Karpas-422 (cell line): Measurements from ENCODE around the gene HPN. TPM values are rescaled to one million over a fixed set of nuclear protein-coding genes. Genes with fewer than 3 reads are reported as not detected.
"Not testable (repeated sequence)": the region's sequence is repeated elsewhere in the genome, so short reads cannot be mapped to it uniquely, and the experiment has no call there.

Experiments used
- DNase-seq: peaks from one replicate; pipeline ENCODE4 v3.0.0-alpha.2; 2015
- H2AFZ ChIP-seq: fragments of 200-600 bp; sonication (generic); 2 replicates; pipeline ENCODE4 v1.6.1; 2014; ENCODE audit warnings: antibody characterized with exemption, low read length, mixed read lengths
- H3K27ac ChIP-seq: fragments of 200-600 bp; sonication (generic); 2 replicates; pipeline ENCODE4 v1.5.1; 2014; ENCODE audit warnings: mild to moderate bottlenecking, low read length, moderate library complexity
- H3K27me3 ChIP-seq: fragments of 200-600 bp; sonication (generic); 2 replicates; pipeline ENCODE4 v1.6.1; 2014; ENCODE audit warnings: low read length, mixed read lengths
- H3K36me3 ChIP-seq: fragments of 200-600 bp; sonication (generic); 2 replicates; pipeline ENCODE4 v1.6.1; 2014; ENCODE audit warnings: low read length, mixed read lengths; ENCODE audit not compliant: insufficient read depth
- H3K4me1 ChIP-seq: fragments of 200-600 bp; sonication (generic); 2 replicates; pipeline ENCODE4 v1.6.1; 2014; ENCODE audit warnings: mild to moderate bottlenecking, low read length, mixed read lengths
- H3K4me2 ChIP-seq: fragments of 200-600 bp; sonication (generic); 2 replicates; pipeline ENCODE4 v1.6.1; 2014; ENCODE audit warnings: low read length, low read depth, mild to moderate bottlenecking; ENCODE audit not compliant: poor library complexity, severe bottlenecking
- H3K4me3 ChIP-seq: fragments of 200-600 bp; sonication (generic); 2 replicates; pipeline ENCODE4 v1.5.1; 2014; ENCODE audit warnings: mild to moderate bottlenecking, antibody characterized with exemption, low read length, mixed read lengths
- H3K79me2 ChIP-seq: fragments of 200-600 bp; sonication (generic); 2 replicates; pipeline ENCODE4 v1.6.1; 2014; ENCODE audit warnings: mild to moderate bottlenecking, low read length, mixed read lengths
- H3K9ac ChIP-seq: fragments of 200-600 bp; sonication (generic); 2 replicates; pipeline ENCODE4 v1.6.0; 2014; ENCODE audit warnings: low read length
- H3K9me2 ChIP-seq: fragments of 200-600 bp; sonication (generic), shearing (Covaris generic); replicated peaks from 2 replicates; pipeline ENCODE4 v1.6.0; 2014; ENCODE audit warnings: mild to moderate bottlenecking, low read length, moderate library complexity; ENCODE audit not compliant: insufficient read depth
- H3K9me3 ChIP-seq: fragments of 300-700, 200-600 bp; sonication (generic); 2 replicates; pipeline ENCODE4 v1.6.1; 2014; ENCODE audit warnings: low read length, mixed read lengths
- H4K20me1 ChIP-seq: fragments of 200-600 bp; sonication (generic); 2 replicates; pipeline ENCODE4 v1.6.1; 2014; ENCODE audit warnings: mild to moderate bottlenecking, antibody characterized with exemption, low read length, low read depth; ENCODE audit not compliant: insufficient read depth
- total RNA-seq: library from RNA; depleted of rRNA; stranded (reverse); fragments of >200 nt; shearing (Covaris generic); gene quantifications from 2 replicates; pipeline ENCODE4 v1.2.3, GENCODE V29; 2014; ENCODE audit warnings: low replicate concordance

HPN gene
- total RNA-seq, 1 experiment from 2014 or later = 0.11 TPM

DNA sequence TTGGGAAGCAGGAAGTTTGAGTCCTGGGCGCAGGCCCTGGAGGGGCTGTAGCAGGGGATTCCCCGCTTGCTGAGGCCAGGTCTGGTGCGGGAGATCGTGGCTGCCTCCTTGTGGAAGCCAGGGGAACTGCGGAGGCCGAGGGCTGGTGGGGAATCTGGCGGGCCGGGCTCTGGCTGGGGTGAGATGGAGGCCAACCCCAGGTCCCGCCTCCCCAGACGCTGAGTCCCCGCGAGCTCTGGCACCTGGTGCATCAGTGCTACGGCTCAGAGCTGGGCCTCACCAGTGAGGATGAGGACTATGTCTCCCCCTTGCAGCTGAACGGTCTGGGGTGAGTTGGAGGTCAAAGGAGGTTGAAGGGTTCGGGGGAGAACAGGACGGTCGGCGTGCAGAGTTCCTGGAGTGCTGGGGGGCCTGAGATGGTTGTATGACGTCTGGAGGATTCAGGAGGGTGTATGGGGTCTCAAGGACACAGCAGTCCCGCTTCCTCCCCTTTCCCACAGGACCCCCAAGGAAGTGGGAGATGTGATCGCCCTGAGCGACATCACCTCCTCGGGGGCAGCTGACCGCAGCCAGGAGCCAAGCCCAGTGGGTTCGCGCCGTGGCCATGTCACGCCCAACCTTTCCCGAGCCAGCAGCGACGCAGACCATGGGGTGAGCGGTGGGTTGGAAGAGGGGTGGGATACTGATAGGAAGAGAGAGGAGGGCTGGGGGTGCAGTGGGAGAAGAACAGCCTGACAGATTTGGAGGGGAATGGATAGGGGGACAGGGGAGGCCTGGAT, 28.3 kb upstream of the HPN start:
- Histone ChIP-seq H3K27me3 (no peaks in the 10 kb centered on the region), H3K4me2 (no peak overlapping the region), H3K9ac (no peak overlapping the region), H3K36me3 (peaks cover 18% of the 10 kb centered on the region), H4K20me1 (peaks cover 5% of the 10 kb centered on the region; the same call in 1 of the 2 replicates), H3K4me3 (no peak overlapping the region), H3K9me3 (no peaks in the 10 kb centered on the region), H3K9me2 (no peaks in the 10 kb centered on the region), H3K79me2 (no peaks in the 10 kb centered on the region), H3K27ac (no peak overlapping the region), H3K4me1 (no peaks in the 10 kb centered on the region), H2AFZ (no peak overlapping the region)
- DNase-seq = peak; percentile 82

DNA sequence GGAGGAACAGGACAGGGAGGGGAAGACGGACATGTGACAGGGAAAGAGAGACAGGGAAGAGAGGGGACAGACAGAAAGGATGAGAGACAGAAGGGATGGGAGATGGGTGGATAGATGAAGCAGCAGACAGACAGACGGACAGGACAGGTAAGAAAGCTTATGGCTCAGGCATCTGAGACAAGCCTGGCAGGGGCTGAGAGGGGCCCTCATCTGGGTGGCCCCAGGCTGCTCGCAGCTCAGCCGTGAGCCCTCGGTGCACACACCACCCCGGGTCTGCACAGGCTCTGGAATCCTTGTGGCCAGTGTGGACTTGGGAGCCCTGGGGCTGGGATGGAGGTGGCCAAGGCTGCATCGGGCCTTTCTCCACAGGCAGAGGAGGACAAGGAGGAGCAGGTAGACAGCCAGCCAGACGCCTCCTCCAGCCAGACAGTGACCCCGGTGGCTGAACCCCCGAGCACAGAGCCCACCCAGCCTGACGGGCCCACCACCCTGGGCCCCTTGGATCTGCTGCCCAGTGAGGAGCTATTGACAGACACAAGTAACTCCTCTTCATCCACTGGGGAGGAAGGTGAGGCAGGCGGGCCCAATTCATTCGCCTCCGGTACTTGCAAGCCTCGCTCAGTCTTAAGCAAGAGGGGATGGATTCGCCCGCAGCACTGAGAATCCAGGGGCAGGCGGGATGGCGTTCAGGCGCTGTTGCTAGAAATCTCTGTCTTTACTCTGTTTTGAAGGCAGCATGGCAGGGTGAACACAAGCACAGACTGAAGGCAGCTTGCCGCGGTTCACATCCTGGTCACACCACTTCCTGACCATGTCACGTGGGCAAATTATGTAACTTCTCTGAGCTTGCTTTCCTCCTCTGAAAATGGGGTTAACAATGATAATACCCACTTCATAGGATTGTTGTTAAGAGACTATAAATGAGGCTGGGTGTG, 27.4 kb upstream of the HPN start:
- H3K9me3 ChIP-seq = no peaks in the 10 kb centered on the region
- no peak overlapping the region for H3K9ac ChIP-seq
- DNase-seq = no peak
- H3K79me2 ChIP-seq = no peaks in the 10 kb centered on the region
- H2AFZ ChIP-seq = no peak overlapping the region
- no peak overlapping the region for H3K27ac ChIP-seq
- no peaks in the 10 kb centered on the region for H3K4me1 ChIP-seq
- H3K4me3 ChIP-seq = no peak overlapping the region
- H3K36me3 ChIP-seq = peaks cover 18% of the 10 kb centered on the region
- peaks cover 5% of the 10 kb centered on the region; the same call in 1 of the 2 replicates for H4K20me1 ChIP-seq
- H3K9me2 ChIP-seq = no peaks in the 10 kb centered on the region
- no peak overlapping the region for H3K4me2 ChIP-seq
- H3K27me3 ChIP-seq = no peaks in the 10 kb centered on the region

- not testable (repeated sequence) for H3K9me2 ChIP-seq, H3K27me3 ChIP-seq, H3K9ac ChIP-seq, H2AFZ ChIP-seq, H4K20me1 ChIP-seq, H3K27ac ChIP-seq, DNase-seq, H3K4me3 ChIP-seq, H3K9me3 ChIP-seq, H3K4me1 ChIP-seq, H3K79me2 ChIP-seq, H3K4me2 ChIP-seq
- H3K36me3 ChIP-seq = peaks cover 23% of the 10 kb centered on the region
These were observed 26.7 kb upstream of the HPN start for GRCh38 chr19:35014774-35015173.

- H4K20me1 ChIP-seq = 0 out of 2 replicates have a peak, but pooled peaks cover 2% of the 10 kb centered on the region
- H3K4me1 ChIP-seq = no peaks in the 10 kb centered on the region
- no peak for DNase-seq
- no peak overlapping the region for H3K9ac ChIP-seq
- H3K27me3 ChIP-seq = no peaks in the 10 kb centered on the region
- no peak overlapping the region for H3K27ac ChIP-seq
- peaks cover 23% of the 10 kb centered on the region for H3K36me3 ChIP-seq
- H3K4me3 ChIP-seq = no peak overlapping the region
- H3K4me2 ChIP-seq = no peak overlapping the region
- no peaks in the 10 kb centered on the region for H3K79me2 ChIP-seq
- H3K9me3 ChIP-seq = no peaks in the 10 kb centered on the region
- H3K9me2 ChIP-seq = no peaks in the 10 kb centered on the region
- no peak overlapping the region for H2AFZ ChIP-seq
These were observed 26.1 kb upstream of the HPN start for GRCh38 chr19:35015270-35015953.

DNA sequence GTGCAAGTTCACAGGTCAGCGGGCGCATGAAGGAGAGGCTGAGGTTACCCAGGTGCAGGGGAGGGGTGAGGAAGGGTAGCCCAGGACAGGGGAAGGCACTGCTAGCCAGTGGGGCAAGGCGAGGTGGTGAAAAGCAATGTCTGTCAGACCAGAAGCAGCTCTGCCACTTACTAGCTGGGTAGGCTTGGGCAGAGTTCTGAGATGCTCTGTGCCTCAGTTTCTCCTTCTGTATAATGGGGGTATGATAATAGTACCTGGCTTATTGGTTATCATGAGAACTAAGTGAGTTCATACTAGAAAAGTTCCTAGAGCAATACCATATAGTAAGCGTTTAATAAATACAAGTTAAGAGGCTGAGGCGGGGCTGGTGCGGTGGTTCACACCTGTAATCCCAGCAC, 25.6 kb upstream of the HPN start:
- Histone ChIP-seq H3K9me2 (no peaks in the 10 kb centered on the region), H3K27ac (no peak overlapping the region), H3K27me3 (no peaks in the 10 kb centered on the region), H3K36me3 (peaks cover 20% of the 10 kb centered on the region), H3K9me3 (no peaks in the 10 kb centered on the region), H3K4me3 (no peak overlapping the region), H2AFZ (no peak overlapping the region), H3K9ac (no peak overlapping the region), H4K20me1 (0 out of 2 replicates have a peak, but pooled peaks cover 2% of the 10 kb centered on the region), H3K4me1 (no peaks in the 10 kb centered on the region), H3K79me2 (no peaks in the 10 kb centered on the region), H3K4me2 (no peak overlapping the region)
- DNase-seq = no peak

DNA sequence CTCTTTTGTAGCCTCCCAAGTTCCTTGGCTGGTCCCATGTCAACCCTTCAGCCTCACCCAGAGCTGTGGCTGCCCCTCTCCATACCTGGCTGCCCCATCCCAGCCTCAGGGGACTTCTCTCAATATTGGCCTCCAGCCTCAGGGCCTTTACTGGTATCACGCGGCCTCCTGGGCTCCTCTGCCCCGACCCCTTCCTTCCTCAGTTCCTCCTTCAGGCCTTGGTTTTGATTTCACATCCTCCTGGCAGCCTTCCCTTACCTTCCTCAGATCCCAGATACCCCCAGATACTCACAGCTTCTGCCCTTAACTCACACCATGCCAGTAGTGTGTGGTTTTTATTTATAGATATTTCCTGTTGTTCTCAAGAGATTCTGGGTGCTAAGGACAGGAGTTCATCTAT, 24.0 kb upstream of the HPN start:
- H3K36me3 ChIP-seq = peaks cover 15% of the 10 kb centered on the region
- H3K79me2 ChIP-seq = no peaks in the 10 kb centered on the region
- H3K9ac ChIP-seq = no peak overlapping the region
- H3K4me1 ChIP-seq = no peaks in the 10 kb centered on the region
- no peak overlapping the region for H3K4me3 ChIP-seq
- 0 out of 2 replicates have a peak, but pooled peaks cover 2% of the 10 kb centered on the region for H4K20me1 ChIP-seq
- no peak overlapping the region for H3K4me2 ChIP-seq
- H3K9me2 ChIP-seq = no peaks in the 10 kb centered on the region
- H2AFZ ChIP-seq = no peak overlapping the region
- H3K27me3 ChIP-seq = no peaks in the 10 kb centered on the region
- no peak overlapping the region for H3K27ac ChIP-seq
- DNase-seq = no peak
- no peaks in the 10 kb centered on the region for H3K9me3 ChIP-seq

- no peak overlapping the region for H3K4me3 ChIP-seq
- H3K9me2 ChIP-seq = no peaks in the 10 kb centered on the region
- no peak overlapping the region for H3K4me2 ChIP-seq
- no peak overlapping the region for H3K27ac ChIP-seq
- H3K79me2 ChIP-seq = no peaks in the 10 kb centered on the region
- 0 out of 2 replicates have a peak, but pooled peaks cover 2% of the 10 kb centered on the region for H4K20me1 ChIP-seq
- no peaks in the 10 kb centered on the region for H3K9me3 ChIP-seq
- peaks cover 12% of the 10 kb centered on the region; the same call in 1 of the 2 replicates for H3K36me3 ChIP-seq
- H3K9ac ChIP-seq = no peak overlapping the region
- H3K27me3 ChIP-seq = no peaks in the 10 kb centered on the region
- H2AFZ ChIP-seq = no peak overlapping the region
- no peak for DNase-seq
- no peaks in the 10 kb centered on the region for H3K4me1 ChIP-seq
These were observed 23.1 kb upstream of the HPN start for GRCh38 chr19:35018379-35018778.
